ENCODE results near the gene HOXB3.

- TF ChIP-seq REST (tag by site-specific recombination; IDR thresholded peaks at IDR 0.05) (no peak), ZNF138 (tag by site-specific recombination; IDR thresholded peaks at IDR 0.05; ENCODE audit: borderline replicate concordance) (no peak), ZSCAN18 (tag by site-specific recombination; IDR thresholded peaks at IDR 0.05) (no peak), ZNF398 (tag by site-specific recombination; IDR thresholded peaks at IDR 0.05) (no peak), ZNF366 (tag by site-specific recombination; conservative IDR thresholded peaks at IDR 0.05) (0 out of 2 replicates have a peak, but pooled peaks have one; percentile 17), ZNF266 (tag by site-specific recombination; IDR thresholded peaks at IDR 0.05; ENCODE audit: low read depth) (no peak), ZNF449 (tag by site-specific recombination; IDR thresholded peaks at IDR 0.05) (no peak), CTCF (tag by site-specific recombination; IDR thresholded peaks at IDR 0.05) (no peak)
Observed at GRCh38 chr17:48553826-48554225, 36.2 kb downstream of the HOXB3 start.

All from HEK293 (cell line).